Left hindlimb (tissue), 1 donor: ENCODE data around the gene WEE1.

Experiments
- DNase-seq: peaks from one replicate; pipeline ENCODE4 v3.0.0-alpha.2; 2018

WEE1 gene

DNA sequence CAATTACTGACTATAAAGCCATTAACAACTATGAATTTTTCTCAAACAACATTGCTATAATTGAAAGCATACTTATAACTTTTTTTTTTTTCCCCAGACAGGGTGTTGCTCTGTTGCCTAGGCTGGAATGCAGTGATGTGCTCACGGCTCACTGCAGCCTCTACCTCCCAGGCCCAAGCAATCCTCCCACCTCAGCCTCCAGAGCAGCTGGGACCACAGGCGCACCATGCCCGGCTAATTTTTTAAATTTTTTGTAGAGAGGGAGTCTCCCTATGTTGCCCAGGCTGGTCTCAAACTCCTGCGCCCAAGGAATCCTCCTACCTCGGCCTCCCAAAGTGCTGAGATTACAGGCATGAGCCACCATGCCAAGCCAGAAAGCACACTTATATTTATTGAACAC, 6.1 kb upstream of the WEE1 start:
- no peak for DNase-seq

DNA sequence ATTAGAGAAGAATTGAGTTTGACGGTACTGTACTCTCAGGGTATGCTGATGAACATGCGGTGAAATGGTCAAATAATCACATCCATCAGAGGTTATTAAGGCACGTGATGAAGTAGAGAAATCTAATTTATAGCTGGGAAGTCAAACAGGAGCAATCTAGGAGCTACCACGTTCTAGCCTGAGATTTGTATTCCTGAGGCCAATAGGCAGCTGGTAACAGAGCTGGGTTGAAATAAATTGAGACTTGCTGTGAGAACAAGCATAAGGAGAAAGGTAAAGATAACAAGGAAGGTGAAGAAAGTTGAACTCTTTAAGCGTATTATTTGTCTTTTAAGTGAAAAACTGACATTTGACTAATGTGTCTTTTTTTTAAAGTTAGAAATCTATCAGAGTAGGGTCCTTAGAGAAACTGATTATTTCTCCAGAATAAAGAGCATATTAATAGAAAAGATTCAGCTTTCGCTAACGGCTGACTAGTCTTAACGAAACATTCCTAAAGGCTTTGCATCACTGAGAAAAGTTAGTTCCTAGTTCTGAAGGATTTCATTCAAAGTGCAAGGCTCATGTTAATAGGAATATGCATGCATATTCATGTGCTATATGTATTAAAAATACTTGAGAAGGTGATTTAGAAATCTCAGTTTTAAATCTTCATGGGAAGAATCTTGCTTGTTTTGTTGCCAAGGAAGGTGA, 5.2 kb upstream of the WEE1 start:
- no peak for DNase-seq

DNA sequence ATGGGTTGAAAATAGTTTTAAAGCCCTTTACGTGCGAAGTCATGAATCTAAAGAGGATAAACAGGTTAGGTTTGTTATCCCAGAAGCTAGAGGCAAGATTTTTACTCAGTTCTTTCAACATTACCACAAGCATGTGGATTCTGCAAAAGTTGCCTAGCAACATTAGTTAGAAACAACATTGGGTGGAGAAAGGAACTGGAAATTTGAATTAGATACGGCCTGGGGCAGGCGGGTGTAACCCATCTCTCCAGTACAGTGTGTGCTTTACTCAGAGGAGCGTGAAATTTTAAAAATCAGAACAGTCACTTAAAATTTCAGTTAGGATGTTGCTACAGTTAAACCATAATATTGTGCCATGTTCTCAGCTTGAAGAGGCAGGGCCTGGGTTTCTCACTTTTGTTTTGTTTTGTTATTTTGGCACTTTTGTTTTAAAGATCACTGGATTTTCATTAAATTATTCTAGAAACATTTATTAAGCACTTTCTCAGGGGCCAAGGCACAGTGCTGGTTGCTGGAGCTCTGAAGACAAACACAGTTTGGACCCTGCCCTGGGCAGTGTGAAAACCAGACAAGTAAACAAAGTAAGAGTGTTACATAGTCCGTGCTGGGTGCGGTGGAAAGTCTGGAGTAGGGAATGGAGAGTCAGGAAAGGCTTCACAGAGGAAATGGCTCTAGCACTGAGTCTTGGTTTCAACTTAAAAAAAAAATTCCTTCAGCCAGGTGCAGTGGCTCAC, 4.4 kb upstream of the WEE1 start:
- peak; percentile 75 for DNase-seq

DNA sequence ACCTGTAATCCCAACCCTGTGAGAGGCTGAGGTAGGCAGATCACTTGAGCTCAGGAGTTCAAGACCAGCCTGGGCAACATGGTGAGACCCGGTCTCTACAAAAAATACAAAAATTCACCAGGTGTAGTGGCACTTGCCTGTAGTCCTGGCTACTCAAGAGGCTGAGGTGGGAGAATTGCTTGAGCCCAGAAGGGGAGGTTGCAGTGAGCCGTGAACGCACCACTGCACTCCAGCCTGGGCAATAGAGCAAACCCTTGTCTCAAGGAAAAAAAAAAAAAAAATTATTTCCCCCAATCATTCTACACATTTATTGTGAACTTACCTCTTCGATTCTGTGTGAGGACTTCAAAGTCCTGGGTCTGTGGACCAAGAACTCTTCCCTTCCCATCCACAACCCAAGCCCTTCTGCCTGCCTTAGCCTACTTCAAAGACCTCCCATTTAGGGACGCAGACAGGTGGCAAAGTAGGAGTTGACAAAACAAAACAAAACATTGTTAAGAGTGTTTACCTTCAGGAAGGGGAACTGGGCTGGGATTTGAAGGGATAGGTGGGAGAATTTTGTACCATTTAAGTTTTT, 3.8 kb upstream of the WEE1 start:
- no peak for DNase-seq

DNA sequence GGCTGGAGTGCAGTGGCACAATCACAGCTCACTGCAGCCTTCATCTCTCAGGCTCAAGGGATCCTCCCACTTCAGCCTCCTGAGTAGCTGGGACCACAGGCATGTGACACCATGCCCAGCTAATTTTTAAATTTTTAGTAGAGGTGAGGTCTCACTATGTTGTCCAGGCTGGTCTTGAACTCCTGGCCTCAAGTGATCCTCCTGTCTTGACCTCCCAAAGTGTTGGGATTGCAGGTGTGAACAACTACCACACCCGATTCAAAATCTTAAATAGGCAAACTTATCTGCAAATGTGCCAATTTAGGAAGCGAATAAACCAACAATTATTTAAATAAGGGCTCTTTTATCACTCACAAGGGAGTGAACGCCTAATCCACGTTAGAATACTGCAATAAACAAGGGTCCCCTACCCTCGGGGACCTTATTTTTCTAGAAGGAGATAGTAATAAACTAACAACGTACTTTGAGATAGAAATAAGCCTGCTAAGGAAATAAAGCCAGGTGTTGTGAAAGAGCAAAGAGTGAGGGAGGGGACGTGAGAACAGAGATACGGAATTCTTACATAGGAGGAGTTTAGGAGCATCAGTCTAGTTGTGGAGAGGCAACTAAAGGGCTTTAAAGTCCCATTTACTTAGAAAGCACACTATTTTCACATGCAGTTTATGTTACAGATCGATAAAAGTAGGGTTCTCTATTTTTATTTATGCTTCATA, 3.0 kb upstream of the WEE1 start:
- no peak for DNase-seq

DNA sequence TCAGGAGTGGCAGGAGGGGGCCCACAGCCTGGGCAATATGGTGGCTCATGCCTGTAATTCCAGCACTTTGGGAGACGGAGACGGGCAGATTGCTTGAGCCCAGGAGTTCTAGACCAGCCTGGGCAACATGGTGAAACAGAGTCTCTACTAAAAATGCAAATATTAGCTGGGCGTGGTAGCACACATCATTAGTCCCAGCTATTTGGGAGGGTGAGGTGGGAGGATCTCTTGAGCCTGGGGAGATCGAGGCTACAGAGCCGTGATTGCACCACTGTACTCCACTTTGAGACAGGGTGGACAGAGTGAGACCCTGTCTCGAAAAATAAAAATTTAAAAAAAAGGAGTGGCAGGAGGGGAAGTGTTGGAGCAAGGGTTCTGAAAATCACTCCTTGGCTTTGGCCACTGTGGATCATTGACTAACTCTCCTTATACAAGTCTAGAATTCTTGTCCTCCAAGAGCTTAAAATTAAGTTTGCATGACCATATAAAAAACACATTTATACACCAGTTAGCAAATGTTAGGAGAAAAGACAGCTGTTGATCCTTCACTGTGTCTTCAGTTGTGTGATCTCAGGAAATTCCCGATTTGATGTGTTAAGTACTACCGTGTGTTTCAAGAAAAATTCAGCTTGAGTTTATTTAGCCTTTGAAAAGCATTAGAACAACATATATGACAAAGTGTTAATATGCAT, 2.3 kb upstream of the WEE1 start:
- no peak for DNase-seq

DNA sequence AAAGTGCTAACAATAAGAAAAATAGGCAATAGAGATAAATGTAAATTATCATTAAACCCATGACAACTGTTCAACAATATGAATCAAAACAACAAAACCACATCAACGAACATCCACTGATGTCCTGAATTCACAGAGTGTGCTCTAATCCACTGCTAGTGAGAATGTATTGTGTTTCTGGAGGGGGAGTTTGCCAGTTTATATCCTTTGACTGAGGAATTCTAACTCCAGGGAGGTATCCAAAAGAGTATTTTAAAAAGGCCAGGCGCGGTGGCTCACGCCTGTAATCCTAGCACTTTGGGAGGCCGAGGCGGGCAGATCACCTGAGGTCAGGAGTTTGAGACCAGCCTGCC, 1.7 kb upstream of the WEE1 start:
- no peak for DNase-seq

DNA sequence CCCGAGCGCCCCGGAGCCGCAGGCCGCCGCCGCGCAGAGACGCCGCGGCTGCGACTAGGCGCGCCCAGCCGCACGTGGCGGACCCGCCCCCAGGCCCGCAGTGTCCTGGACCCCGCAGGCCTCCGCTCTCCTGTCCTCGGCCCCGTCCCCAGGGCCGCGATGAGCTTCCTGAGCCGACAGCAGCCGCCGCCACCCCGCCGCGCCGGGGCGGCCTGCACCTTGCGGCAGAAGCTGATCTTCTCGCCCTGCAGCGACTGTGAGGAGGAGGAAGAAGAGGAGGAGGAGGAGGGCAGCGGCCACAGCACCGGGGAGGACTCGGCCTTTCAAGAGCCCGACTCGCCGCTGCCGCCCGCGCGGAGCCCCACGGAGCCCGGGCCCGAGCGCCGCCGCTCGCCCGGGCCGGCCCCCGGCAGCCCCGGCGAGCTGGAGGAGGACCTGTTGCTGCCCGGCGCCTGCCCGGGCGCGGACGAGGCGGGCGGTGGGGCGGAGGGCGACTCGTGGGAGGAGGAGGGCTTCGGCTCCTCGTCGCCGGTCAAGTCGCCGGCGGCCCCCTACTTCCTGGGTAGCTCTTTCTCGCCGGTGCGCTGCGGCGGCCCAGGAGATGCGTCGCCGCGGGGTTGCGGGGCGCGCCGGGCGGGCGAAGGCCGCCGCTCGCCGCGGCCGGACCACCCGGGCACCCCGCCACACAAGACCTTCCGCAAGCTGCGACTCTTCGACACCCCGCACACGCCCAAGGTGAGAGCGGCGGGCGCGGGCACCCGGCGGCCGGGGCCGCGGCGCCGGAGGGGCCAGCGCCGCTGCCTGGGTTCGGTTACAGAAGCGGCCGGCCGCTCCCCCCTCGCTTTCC, 528 bp downstream of the WEE1 start:
- peak; percentile 57 for DNase-seq

DNA sequence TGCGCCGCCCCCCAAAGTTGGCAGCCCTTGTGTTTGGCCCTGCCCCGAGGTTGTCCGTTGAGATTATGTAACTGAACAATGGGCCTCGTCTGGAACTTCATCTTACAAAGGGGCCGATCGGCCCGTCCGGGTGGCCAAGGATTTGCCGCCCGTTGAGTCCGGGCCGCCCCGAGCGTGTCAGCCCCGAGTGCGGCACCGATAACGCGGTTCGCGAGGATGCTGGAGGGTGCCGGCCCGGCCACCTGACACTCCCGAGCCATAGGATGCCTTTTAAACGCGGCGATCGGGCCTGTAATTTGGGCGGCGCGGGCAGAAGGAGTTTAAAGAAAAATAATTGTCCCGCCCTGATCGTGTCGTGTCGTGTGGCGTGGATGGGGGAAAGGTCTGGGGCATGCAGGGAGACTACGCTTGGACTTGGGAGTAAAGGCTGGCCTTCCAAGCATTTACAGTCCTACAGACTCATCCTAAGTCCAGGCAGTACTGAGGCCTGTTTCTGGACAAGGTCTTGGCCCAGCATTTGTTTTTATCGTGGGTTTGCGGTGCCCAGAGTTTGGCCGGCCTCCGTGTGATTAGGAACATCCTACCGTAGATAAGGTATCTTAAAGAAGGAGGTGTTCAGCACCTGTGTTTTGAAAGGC, 1.3 kb downstream of the WEE1 start:
- peak; percentile 70 for DNase-seq

DNA sequence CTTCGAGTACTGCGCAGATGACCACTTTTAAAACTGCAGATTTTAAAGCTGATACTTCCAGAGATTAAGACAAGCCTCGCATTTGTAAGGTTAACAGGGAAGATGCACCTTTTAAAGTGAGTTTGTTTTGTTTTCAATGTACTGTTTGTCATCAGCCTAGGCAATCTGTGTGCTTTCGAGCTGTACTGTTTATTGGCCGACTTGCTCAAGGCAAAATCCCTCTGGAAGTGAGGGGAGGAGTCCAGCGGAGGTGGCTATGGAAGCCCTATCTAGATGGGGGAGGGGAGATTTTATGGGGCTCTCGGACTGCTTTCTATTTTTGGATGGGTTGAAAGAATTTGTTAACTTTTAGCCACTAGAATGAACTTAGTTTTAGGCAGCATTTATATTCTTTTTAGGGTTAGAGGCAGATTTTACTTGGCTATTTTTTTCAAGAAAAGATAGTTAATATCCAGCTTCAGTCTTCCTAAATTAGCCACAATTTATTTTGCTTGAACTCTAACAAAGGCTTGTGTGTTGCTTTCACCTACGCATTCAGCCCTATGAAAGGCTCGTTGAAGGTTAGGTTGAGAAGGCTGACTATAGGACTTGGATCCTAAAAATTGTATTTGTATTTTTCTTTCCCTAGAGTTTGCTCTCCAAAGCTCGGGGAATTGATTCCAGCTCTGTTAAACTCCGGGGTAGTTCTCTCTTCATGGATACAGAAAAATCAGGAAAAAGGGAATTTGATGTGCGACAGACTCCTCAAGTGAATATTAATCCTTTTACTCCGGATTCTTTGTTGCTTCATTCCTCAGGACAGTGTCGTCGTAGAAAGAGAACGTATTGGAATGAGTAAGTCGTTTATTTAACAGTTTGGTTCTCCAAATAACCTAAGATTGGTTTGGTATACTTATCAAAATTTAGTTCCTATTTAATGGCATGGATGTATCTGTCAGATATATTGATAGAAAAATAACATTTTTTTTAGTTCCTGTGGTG, 2.1 kb downstream of the WEE1 start:
- DNase-seq: peak; percentile 68

DNA sequence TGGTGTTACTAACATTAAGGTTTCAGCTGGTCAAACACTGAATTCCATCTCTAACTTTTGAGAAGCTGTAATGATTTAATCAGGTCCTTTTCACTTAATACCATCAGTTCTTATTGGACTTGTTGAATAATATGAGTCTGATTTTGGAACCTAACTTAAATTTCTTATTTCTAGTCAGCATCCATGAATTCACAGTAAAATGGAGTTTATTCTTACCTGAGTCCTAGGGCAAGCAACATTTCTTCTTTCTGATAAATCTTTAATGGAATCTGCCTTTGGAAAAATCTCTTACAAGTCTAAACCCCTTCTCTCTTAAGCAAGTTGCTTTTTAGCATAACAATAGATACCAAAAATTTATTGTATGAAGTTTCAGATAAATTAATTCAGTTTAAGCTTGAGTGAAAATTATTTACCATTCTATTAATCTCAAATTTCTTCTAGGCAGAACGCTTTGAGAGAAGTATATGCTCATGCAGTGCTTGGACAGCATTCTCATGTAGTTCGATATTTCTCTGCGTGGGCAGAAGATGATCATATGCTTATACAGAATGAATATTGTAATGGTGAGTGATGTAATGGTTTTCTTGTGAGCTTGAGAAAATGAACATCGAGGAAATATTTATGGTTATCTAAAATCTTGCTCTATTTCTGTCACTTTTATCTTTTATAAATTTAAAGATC, 3.4 kb downstream of the WEE1 start:
- no peak for DNase-seq

DNA sequence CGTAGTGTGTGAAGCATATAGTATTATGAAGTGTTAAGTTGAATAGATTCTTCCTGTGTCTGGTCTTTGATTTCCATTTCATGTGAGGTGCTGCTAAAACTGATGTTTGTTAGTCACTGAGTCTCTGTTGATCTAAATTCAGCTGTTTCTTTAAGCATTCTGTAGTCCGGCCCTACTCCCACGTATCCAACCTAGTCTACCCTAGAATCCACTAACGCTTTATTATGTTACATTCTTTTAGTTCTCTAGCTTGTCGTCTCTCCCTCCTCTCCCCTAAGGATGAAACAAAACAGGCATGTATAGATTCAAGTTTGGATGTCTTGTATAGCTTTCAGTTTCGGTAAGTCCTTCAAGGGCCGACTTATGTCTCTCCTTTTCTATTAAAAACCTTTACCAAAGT, 4.1 kb downstream of the WEE1 start:
- no peak for DNase-seq

DNA sequence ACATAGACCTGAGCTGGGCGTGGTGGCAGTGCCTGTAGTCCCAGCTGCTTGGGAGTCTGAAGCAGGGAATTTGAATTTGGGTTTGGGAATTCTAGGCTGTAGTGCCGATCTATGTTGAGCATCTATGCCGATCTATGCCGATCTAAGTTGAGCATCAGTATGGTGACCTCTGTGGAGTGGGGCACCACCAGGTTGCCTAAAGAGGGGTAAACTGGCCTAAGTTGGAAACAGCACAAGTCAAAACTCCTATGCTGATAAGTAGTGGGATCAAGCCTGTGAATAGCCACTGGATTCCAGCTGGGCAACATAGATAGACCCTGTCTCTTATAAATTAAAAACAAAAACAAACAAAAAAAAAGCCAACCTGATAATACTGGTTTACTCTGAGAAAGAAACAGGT, 7.4 kb downstream of the WEE1 start:
- no peak for DNase-seq

DNA sequence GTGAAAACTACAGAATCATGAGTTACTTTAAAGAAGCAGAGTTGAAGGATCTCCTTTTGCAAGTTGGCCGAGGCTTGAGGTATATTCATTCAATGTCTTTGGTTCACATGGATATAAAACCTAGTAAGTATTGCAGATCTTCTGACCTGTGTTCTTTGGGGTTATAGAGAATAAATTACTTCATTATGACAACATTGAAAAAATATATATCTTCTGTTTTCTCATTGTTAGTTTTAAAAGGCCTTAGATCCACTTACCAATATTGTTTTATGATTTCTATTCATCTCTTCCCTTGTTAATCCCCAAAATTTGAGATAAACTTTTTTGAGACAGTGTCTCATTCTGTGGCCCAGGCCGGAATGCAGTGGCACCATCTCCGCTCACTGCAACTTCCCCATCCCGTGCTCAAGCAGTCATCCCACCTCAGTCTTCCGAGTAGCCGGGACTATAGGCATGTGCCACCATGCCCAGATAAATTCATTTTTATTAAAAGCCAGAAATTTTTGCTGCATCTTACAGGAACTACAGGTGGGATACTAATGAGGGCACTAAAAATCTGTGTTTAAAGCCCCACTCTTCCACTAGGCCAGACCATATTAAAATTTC, 8.2 kb downstream of the WEE1 start:
- no peak for DNase-seq

DNA sequence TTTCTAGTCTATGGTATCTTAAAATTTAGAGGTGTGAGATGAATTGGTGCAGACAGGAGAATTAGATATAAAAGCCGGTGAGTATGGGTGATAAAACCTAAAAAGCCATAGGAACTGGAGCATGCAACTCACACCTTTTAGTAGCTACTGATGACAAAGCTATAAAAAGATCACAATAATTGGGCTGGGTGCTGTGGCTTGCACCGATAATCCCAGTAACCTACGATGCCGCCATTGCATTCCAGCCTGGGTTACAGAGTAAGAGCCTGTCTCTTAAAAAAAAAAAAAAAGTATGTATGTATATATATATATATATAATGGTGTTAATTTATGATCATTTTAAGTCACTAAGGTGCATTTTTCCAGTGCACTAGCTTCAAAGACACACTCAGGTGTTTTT, 17.2 kb downstream of the WEE1 start:
- DNase-seq: no peak

DNA sequence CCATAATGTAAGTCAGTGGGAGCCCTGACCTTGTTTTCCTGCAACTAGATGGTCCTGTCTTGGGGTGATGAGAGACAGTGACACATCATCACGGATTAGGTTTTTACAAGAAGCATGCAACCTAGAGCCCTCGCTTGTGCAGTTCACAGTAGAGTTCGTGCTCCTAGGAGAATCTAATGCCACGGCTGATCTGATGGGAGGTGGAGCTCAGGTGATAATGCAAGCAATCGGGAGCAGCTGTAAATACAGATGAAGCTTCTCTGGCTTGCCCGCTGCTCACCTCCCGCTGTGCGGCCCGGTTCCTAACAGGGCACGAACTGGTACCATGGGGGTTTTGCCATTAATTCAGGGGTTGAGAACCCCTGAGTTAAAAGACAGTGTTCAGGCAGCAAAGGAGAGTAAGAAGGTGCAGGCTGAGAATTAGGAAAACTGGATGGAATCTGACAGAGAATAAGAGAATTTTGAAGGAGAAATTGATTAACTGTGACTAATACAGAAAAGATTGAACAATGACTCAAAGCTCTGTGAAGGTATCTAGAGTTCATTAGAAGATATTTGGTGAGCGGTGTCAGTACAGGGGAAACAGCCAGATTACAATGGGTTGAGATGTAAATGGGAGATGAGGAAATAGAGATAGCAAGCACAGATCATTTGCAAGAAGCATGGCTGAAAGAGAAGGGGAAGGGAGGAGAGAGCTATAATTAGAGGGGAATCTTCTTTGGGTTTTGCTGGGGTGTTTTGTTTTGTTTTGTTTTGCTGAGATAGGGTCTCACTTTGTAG, 21.0 kb downstream of the WEE1 start:
- DNase-seq: no peak

DNA sequence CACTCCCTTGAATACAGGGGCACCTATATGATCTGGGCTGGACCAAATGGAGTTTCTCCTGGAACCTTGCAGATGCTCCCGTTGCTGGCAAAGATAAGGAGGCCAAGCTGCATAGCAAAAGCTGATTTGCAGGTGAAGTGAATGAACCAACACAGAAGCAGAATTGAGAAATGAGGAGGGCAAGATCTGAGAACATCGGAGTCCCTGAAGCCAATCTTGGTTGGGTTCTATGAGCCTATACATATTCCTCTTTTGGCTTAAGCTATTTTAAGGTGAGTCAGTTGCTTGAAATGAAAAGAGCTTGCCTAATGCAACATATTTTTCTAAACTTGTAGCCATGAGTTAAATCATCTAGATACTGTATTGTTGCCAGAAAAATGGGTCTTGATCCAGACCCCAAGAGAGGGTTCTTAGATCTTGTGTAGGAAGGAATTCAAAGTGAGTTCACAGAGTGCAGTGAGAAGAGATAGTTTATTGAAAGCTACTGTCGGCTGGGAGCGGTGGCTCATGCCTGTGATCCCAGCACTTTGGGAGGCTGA, 23.5 kb downstream of the WEE1 start:
- DNase-seq: no peak

DNA sequence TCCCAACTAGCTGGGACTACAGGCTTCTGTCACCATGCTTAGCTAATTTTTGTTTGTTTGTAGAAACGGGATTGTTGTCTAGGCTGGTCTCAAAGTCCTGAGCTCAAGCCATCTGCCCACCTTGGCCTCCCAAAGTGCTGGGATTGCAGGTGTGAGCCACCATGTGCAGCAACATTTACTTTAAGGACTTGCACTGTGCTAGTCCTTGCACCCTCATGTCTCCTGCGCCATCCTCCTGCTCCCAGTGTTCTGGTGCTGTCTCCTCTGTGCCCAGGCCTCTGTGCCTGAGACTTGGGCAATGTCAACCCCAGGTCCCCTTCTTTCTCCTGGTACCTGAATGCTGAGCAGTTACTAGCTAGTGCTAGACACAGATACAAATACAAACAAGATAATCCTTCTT, 26.7 kb downstream of the WEE1 start:
- DNase-seq: no peak
